B cell (primary cell): ENCODE data around the gene OR4E2. TPM values are rescaled to one million over a fixed set of nuclear protein-coding genes. Genes with fewer than 3 reads are reported as not detected.

ENCODE experiments used
- ATAC-seq: fragments of 200-7000 bp; cut with Tn5 transposase; one replicate; pipeline ENCODE4 v1.10.0; 2021; ENCODE audit warnings: low read depth, mild to moderate bottlenecking, moderate number of reproducible peaks, moderate library complexity
- CTCF ChIA-PET: fragments of 350-600 bp; sonication (Branson Sonifier 250); formaldehyde crosslinking; loops from one replicate; lab custom pipeline; 2021; ENCODE audit warnings: antibody characterized with exemption, inconsistent platforms; lab: Charles Lee
- POLR2A ChIA-PET: fragments of 350-600 bp; sonication (Branson Sonifier 250); formaldehyde crosslinking; loops from one replicate; lab custom pipeline; 2021; ENCODE audit warnings: antibody characterized with exemption; lab: Charles Lee
- DNase-seq: peaks from one replicate; pipeline ENCODE4 v3.0.0; 2013
- H2AFZ ChIP-seq: 2 replicates; pipeline ENCODE4 v1.6.1; 2012; ENCODE audit warnings: mild to moderate bottlenecking, low read depth, low read length; ENCODE audit not compliant: insufficient read depth, poor library complexity, severe bottlenecking
- H3K27ac ChIP-seq, 2 donors: 1 replicate in 1 of 2; 2 replicates in 1 of 2; pipeline ENCODE4 v1.5.1; 2012 to 2013; ENCODE audit warnings: low read length in 2 of 2, mild to moderate bottlenecking in 2 of 2, moderate library complexity in 1 of 2
- H3K27me3 ChIP-seq, 4 experiments: fragments of 200-600 bp in 1 of 4; sonication (generic) in 1 of 4; replicated peaks in 1 of 4; 1 replicate in 2 of 4; 2 replicates in 2 of 4; pipeline versions ENCODE4 v1.6.1 to v1.7.0; 2013 to 2016; ENCODE audit warnings: low read length in 3 of 4, mild to moderate bottlenecking in 2 of 4, mixed read lengths in 1 of 4, moderate library complexity in 1 of 4; ENCODE audit not compliant: insufficient read depth in 4 of 4, control insufficient read depth in 3 of 4; ENCODE audit errors: control extremely low read depth in 1 of 4
- H3K36me3 ChIP-seq, 2 experiments: replicated peaks in 1 of 2; 1 replicate in 1 of 2; 2 replicates in 1 of 2; pipeline versions ENCODE4 v1.6.1 to v1.7.1; 2013; ENCODE audit warnings: low read length in 1 of 2; ENCODE audit not compliant: insufficient read depth in 2 of 2, control insufficient read depth in 1 of 2; ENCODE audit errors: control extremely low read depth in 1 of 2, extremely low read depth in 1 of 2
- H3K4me1 ChIP-seq, 2 donors: fragments of 200-600 bp in 1 of 2; sonication (generic) in 1 of 2; 1 replicate in 1 of 2; 2 replicates in 1 of 2; pipeline versions ENCODE4 v1.5.1 to v1.6.1; 2013 to 2017; ENCODE audit warnings: low read length in 2 of 2; ENCODE audit not compliant: control insufficient read depth in 2 of 2, insufficient read depth in 2 of 2
- H3K4me2 ChIP-seq: replicated peaks from 2 replicates; pipeline ENCODE3; 2012; ENCODE audit warnings: mild to moderate bottlenecking, low read depth, low read length; ENCODE audit not compliant: poor library complexity, severe bottlenecking
- H3K4me3 ChIP-seq, 5 experiments: fragments of 200-600 bp in 1 of 5; sonication (generic) in 1 of 5; 1 replicate in 3 of 5; 2 replicates in 2 of 5; pipeline versions ENCODE4 v1.5.1 to v1.7.0; 2011 to 2016; ENCODE audit warnings: low read length in 4 of 5, mild to moderate bottlenecking in 4 of 5, low read depth in 2 of 5, control low read depth in 1 of 5, moderate library complexity in 1 of 5; ENCODE audit not compliant: insufficient read depth in 1 of 5; ENCODE audit errors: control extremely low read depth in 1 of 5, extremely low read depth in 1 of 5
- H3K79me2 ChIP-seq: fragments of 200-600 bp; sonication (generic); one replicate; pipeline ENCODE4 v1.6.0; 2016; ENCODE audit warnings: low read length; ENCODE audit not compliant: control insufficient read depth, insufficient read depth
- H3K9ac ChIP-seq: fragments of 200-600 bp; sonication (generic); 2 replicates; pipeline ENCODE4 v1.6.1; 2017; ENCODE audit warnings: mild to moderate bottlenecking, low read length, moderate library complexity
- H3K9me3 ChIP-seq, 3 donors: one replicate each; pipeline versions ENCODE4 v1.6.1 to v1.7.1; 2013; ENCODE audit warnings: low read length in 2 of 3; ENCODE audit not compliant: control insufficient read depth in 2 of 3, insufficient read depth in 1 of 3; ENCODE audit errors: control extremely low read depth in 1 of 3
- H4K20me1 ChIP-seq: 2 replicates; pipeline ENCODE4 v1.6.0; 2012; ENCODE audit warnings: mild to moderate bottlenecking, low read length; ENCODE audit not compliant: insufficient read depth, control insufficient read depth, poor library complexity, severe bottlenecking
- H3K27ac Mint-ChIP-seq: one replicate; pipeline ENCODE4 v1.8.0; 2021; ENCODE audit warnings: mixed read lengths
- H3K27me3 Mint-ChIP-seq: one replicate; pipeline ENCODE4 v1.8.0; 2021; ENCODE audit warnings: mixed read lengths
- H3K4me1 Mint-ChIP-seq: one replicate; pipeline ENCODE4 v1.8.0; 2021; ENCODE audit warnings: mixed read lengths
- H3K4me3 Mint-ChIP-seq: one replicate; pipeline ENCODE4 v1.8.0; 2021; ENCODE audit warnings: mixed read lengths
- H3K9me3 Mint-ChIP-seq: one replicate; pipeline ENCODE4 v1.8.0; 2022; ENCODE audit warnings: mixed read lengths; ENCODE audit not compliant: insufficient read depth
- CTCF ChIP-seq: fragments of 200-600 bp; IDR thresholded peaks from one replicate; pipeline ENCODE4 v1.8.0; 2022; ENCODE audit warnings: antibody characterized with exemption, mild to moderate bottlenecking
- EZH2 ChIP-seq: IDR thresholded peaks from 2 replicates; pipeline ENCODE4 v1.6.1; 2012; ENCODE audit warnings: borderline replicate concordance, low read depth, mild to moderate bottlenecking, moderate library complexity, low read length; ENCODE audit not compliant: insufficient read depth, poor library complexity, severe bottlenecking
- WGBS: methylation state at CpG from one replicate; pipeline ENCODE4 v1.1.5; 2013; ENCODE audit warnings: missing lambda C conversion rate; ENCODE audit not compliant: insufficient coverage; 5-methylcytosine and 5-hydroxymethylcytosine counted together
- intact Hi-C: fragments of 100-400 bp; cut with micrococcal nuclease; formaldehyde crosslinking; loops from one replicate; pipeline ENCODE4 v1.10.0; 2022
- polyA plus RNA-seq: library from polyadenylated mRNA; depleted of rRNA; stranded (reverse); fragments of >200 nt; gene quantifications from 2 replicates; pipeline ENCODE4 v1.2.3, GENCODE V29; 2012
- total RNA-seq, 2 donors: library from RNA; stranded (reverse); fragments of 120-200 nt in 1 of 2; gene quantifications; 1 replicate in 1 of 2; 2 replicates in 1 of 2; pipeline versions ENCODE4 v1.2.3 to v1.2.4, GENCODE V29; 2013 to 2022

Gene OR4E2
- total and polyA plus RNA-seq, 2 donors (not counting 1 experiment from before 2014, with no cell fraction given), result not detected

GRCh38 chr14:21614240-21614639 lies 39.4 kb upstream of the OR4E2 start:
- WGBS, result 50% methylated on average over 1 of the region's 1 CpG
- ChIA-PET CTCF (interaction anchor here (0.7 kb wide), 1 partner anchor 115 kb away, joined by 3 read pairs; no protein-coding TSS in a partner anchor), POLR2A (no interaction called here)
- DNase-seq (no peak), ATAC-seq (no peak)
- no peaks in the 10 kb centered on the region for H3K4me1 Mint-ChIP-seq
- no peak overlapping the region for H3K4me3 Mint-ChIP-seq
- H3K4me3 ChIP-seq, result no peak overlapping the region
- TF ChIP-seq EZH2 (no peak), CTCF (no peak)
- no peak overlapping the region for H3K27ac Mint-ChIP-seq
- no peaks in the 10 kb centered on the region for H3K9me3 Mint-ChIP-seq
- H3K36me3 ChIP-seq, result no peaks in the 10 kb centered on the region
- H3K79me2 ChIP-seq, result no peaks in the 10 kb centered on the region
- H3K27me3 Mint-ChIP-seq, result peaks cover 35% of the 10 kb centered on the region
- H3K4me2 ChIP-seq, result no peak overlapping the region
- H4K20me1 ChIP-seq, result no peaks in the 10 kb centered on the region
- H3K27ac ChIP-seq, result no peak overlapping the region
- no peak overlapping the region for H3K9ac ChIP-seq
- no peaks in the 10 kb centered on the region for H3K9me3 ChIP-seq
- intact Hi-C loops, result no loop called here
- H2AFZ ChIP-seq, result no peak overlapping the region
- peaks cover 0 to 4% (median 1%) of the 10 kb centered on the region in 4 experiments for H3K27me3 ChIP-seq
- H3K4me1 ChIP-seq, result no peaks in the 10 kb centered on the region

DNA sequence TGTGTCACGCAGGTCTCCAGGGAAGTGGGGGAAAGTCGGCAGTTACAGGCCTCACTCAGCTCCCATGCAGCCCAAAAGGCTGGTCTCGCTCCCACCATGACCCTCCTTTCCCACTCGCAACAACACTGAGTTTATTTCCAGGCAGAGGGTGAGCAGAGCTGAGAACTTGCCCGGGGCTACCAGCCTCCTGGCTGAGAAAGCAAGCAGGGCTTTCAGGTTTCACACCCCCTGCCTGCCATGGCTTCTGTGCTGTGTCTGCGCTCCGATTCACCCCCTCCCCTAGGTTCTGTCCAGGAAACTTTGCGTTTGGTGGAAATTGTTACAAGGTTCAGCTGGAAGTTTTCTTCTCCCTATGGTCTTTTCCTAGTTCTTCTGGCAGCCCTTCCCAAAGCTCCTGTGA lies 36.0 kb upstream of the OR4E2 start:
- H3K27ac ChIP-seq, result no peak overlapping the region
- H4K20me1 ChIP-seq, result no peaks in the 10 kb centered on the region
- CTCF ChIA-PET, result no interaction called here
- Mint-ChIP-seq H3K4me3 (no peak overlapping the region), H3K4me1 (no peaks in the 10 kb centered on the region), H3K9me3 (no peaks in the 10 kb centered on the region), H3K27me3 (peaks cover 40% of the 10 kb centered on the region), H3K27ac (no peak overlapping the region)
- H3K4me2 ChIP-seq, result no peak overlapping the region
- H3K27me3 ChIP-seq, result peaks cover 0 to 4% (median 1%) of the 10 kb centered on the region in 4 experiments
- TF ChIP-seq EZH2, result no peak
- H3K4me3 ChIP-seq, result no peak overlapping the region
- H3K36me3 ChIP-seq, result no peaks in the 10 kb centered on the region
- DNase-seq, result no peak
- no peak overlapping the region for H3K9ac ChIP-seq
- 86% methylated on average over 4 of the region's 8 CpGs for WGBS
- H3K4me1 ChIP-seq, result no peaks in the 10 kb centered on the region
- no peaks in the 10 kb centered on the region for H3K79me2 ChIP-seq
- no peaks in the 10 kb centered on the region for H3K9me3 ChIP-seq
- ATAC-seq, result no peak
- POLR2A ChIA-PET, result interaction anchor here (0.5 kb wide), 1 partner anchor 11 kb away, joined by 3 read pairs; no protein-coding TSS in a partner anchor
- intact Hi-C loops, result no loop called here
- no peak overlapping the region for H2AFZ ChIP-seq
